Stimulated activated CD8-positive, alpha-beta memory T cell treated with anti-CD3 and anti-CD28 coated beads, Interleukin-2, amount 100 ng/mL, for 48 hours (primary cell): ENCODE data around the gene BTBD2.
A peak's percentile ranks its signal among the peaks of the same experiment; 100 is the strongest.
"Not testable (repeated sequence)": the region's sequence is repeated elsewhere in the genome, so short reads cannot be mapped to it uniquely, and the experiment has no call there.

Experiments
- DNase-seq, 2 donors: peaks; one replicate each; pipeline ENCODE4 v3.0.0-alpha.2; 2020; ENCODE audit warnings: low read depth in 2 of 2

BTBD2 gene

GRCh38 chr19:2014131-2014571 lies 1.4 kb downstream of the BTBD2 start:
- no peak for DNase-seq

DNA sequence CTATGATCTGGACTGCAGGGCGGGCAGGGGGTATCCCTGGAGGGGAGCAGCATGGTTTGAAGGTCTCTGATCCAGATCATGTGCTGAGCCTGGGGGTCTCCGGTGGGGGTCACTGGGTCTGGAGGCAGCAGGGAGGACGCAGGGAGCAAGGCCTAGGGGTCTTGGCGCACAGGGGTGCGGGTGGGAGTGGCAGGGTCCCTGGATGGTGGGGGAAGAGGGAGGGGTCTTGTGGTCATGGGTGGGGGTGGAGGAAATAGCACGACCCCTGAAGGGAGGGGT lies 1.9 kb downstream of the BTBD2 start:
- no peak for DNase-seq

GRCh38 chr19:2012941-2013682 lies 2.4 kb downstream of the BTBD2 start:
- no peak for DNase-seq

GRCh38 chr19:2011169-2011568 lies 4.3 kb downstream of the BTBD2 start:
- DNase-seq, result no peak

- DNase-seq, result no peak
Measured at GRCh38 chr19:2010135-2010668, 5.3 kb downstream of the BTBD2 start.

DNA sequence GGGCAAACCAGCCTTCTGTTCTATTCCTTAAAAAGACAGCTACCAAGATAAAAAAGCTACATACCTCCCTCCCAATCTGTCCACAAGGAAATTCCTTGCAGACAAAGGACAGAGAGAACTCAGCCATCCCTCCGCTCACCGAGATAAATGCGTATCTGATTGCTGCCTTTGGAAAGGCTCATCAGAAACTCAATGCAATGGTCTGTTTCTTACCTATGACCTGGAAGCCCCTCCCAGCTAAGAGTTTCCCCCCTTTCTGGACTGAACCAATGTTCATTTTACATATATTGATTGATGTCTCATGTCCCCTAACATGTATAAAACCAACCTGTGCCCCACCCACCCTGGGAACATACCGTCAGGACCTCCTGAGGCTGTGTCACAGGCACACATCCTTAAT lies 11.6 kb downstream of the BTBD2 start:
- DNase-seq, result no peak

DNA sequence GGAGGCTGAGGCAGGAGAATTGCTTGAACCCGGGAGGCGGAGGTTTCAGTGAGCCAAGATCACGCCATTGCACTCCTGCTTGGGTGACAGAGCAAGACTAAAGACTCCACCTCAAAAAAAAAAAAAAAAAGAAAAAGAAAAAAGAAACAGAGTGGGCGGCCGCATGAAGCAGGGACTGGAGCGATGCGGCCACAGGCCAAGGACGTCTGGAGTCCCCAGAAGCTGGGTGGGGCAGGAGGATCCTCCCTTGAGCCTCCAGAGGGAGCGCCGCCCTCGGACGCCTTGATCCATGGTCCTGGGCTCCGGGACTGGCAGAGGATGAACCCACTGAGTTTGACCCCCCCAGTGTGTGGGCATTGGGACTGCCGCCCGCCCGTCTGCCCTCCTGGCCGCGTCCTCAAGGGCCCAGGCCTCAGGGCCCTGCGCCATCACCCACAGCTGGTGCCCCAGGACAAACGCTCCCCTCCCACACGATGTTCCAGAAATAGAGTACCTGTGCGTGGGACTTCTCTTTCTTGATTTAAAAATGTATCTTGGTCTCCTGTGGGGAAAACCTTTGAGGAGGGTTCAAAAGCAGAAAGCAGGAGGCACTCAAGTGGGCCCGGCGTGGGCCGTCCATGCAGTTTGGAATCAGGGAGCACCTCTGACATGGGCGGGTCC lies 15.5 kb downstream of the BTBD2 start:
- no peak for DNase-seq

DNA sequence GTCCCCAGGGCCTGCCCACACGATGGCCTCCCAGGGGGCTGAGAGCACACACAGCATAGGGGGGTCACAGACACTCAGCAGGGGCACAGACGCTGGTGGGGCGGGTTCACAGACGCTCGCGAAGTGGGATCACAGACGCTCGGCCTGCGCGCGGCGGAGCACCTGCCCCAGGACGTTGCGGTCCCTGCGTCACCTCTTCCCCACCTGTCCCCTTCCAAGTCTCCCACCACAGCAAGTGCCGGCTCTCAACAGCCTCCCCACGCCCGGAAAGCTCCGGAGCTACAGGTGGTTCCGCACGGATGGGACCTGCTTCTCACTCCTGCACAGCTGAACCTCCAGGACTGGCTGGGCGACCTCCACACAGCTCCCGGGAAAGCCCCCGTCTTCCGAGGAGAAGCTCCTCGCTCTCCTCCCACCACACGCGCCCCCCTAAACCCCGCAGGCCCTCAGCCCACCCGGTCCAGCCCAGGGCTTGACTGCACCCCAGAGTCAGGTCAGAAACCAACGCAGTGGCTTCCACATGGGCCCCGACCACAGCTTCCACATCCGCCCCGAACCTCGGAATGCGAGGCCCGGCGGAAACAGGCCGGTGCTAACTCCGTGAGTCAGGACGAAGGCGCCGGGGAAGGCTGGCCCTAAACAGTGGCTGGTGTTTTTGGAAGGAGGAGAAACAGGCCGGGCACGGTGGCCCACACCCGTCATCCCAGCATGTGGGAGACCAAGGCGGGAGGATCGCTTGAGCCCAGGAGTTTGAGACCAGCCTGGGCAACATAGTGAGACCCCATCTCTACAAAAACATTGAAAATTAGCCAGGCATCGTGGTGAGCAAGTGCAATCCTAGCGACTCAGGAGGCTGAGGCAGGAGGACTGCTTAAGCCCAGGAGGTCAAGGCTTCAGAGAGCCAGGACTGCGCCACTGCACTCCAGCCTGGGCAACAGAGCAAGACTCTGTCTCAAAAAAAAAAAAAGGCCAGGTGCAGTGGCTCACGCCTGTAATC lies 16.5 kb downstream of the BTBD2 start:
- DNase-seq, result no peak

DNA sequence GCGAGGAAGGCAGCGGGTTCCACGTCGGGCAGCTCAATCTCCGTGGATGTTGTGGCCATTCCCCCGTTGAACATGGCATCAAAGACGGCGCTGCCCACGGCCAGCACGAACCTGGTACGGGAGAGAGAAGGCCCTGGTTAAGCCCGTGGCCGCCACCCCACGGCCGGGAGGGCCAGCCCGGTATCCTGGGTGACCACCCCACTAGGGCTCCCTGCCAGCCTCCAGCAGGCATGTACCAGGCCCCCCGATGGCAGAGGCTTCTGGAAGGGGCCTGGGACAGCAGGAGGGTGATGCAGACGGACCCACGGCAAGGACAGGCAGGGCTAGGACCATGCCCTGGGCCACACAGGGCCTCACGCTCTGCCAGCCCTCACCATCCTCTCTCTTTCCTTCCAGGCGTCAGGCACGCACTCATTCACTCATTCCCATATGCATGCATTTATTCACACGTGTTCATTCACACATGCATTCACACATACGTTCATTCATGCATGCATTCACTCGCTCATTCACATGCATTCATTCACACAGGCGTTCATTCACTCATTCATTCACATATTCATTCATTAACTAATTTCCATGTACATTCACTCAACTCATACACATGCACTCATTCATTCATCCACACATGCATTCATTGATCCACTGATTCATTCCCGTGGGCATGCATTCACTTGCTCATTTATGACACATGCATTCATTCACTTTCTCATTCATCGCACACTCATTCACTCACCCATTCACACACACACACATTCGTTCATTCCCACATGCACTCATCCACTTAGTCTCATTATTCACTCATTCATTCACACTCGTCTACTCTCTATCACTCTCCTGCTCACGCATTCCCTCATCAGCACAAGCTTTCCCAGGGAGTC lies 17.9 kb downstream of the BTBD2 start:
- no peak for DNase-seq

DNA sequence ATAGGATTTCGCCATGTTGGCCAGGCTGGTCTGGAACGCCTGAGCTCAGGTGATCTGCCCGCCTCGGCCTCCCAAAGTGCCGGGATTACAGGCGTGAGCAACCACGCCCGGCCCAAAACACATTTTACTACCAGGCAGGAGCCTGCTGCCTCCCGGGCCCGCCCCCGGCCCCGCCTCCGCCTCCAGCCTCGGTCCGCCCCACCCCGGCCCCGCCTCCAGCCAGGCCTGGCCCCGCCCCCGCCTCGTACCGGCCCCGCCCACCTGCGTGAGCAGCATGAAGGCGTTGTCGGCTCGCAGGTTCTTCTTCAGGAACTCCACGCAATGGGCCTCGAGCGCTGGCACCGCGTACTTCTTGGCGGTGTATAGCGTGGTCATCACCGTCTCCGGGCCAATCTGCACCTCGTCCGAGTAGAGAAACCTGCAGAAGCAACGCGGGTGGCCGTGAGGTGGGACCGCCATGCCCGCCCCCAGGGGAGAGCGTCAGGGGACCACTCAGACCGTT lies 22.7 kb downstream of the BTBD2 start:
- peak in 1 of 2 donors; percentile 31 for DNase-seq

GRCh38 chr19:1991018-1991913 lies 24.2 kb downstream of the BTBD2 start:
- no peak for DNase-seq

DNA sequence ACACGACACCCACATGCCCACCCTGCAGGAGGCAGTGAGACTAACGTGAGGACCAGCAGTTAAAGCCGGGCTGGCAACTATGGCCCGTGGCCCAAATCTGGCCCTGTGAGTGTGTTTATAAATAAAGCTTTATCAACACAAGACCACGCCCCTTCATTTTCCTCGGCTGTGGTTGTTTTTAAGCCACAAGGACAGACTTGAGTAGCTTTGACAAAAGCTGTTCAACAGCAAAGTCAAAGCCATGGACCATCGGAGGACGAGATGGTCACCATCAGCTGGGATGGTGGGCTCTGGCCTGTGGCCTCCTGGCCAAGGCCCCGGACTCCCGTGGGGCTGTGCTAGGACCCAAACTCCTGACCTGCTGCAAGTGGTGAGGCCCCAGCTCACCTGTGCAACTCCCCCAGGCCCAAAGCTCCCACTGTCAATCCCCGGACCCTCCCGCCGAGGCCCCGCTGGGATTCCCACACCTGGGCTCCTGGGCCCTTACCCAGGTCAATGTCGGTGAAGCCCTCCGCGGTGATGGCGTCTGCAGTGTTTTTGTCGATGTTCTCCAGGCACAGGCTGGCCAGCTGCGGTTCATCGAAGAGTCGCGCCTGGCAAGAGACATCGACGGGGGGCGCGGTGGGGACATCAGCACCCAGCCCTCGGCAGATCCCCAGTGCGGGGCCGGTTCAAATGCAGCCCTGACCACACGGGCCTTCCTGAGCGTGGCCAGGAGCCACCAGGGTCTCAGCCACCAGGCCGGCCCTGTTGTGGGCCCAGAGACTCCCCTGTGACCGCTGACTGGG lies 25.1 kb downstream of the BTBD2 start:
- no peak for DNase-seq

GRCh38 chr19:1989513-1990229 lies 25.8 kb downstream of the BTBD2 start:
- no peak for DNase-seq

DNA sequence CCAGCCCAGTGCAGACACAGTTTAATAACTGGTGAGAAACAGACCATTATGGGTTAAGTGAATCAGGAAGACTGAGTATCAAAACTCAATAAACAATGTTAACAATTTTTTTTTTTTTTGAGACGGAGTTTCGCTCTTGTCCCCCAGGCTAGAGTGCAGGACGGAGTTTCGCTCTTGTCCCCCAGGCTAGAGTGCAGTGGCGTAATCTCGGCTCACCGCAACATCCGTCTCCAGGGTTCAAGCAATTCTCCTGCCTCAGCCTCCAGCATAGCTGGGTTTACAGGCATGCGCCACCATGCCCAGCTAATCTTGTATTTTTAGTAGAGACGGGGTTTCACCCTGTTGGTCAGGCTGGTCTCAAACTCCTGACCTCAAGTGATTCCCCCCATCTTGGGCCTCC lies 27.1 kb downstream of the BTBD2 start:
- DNase-seq, result not testable (repeated sequence)

DNA sequence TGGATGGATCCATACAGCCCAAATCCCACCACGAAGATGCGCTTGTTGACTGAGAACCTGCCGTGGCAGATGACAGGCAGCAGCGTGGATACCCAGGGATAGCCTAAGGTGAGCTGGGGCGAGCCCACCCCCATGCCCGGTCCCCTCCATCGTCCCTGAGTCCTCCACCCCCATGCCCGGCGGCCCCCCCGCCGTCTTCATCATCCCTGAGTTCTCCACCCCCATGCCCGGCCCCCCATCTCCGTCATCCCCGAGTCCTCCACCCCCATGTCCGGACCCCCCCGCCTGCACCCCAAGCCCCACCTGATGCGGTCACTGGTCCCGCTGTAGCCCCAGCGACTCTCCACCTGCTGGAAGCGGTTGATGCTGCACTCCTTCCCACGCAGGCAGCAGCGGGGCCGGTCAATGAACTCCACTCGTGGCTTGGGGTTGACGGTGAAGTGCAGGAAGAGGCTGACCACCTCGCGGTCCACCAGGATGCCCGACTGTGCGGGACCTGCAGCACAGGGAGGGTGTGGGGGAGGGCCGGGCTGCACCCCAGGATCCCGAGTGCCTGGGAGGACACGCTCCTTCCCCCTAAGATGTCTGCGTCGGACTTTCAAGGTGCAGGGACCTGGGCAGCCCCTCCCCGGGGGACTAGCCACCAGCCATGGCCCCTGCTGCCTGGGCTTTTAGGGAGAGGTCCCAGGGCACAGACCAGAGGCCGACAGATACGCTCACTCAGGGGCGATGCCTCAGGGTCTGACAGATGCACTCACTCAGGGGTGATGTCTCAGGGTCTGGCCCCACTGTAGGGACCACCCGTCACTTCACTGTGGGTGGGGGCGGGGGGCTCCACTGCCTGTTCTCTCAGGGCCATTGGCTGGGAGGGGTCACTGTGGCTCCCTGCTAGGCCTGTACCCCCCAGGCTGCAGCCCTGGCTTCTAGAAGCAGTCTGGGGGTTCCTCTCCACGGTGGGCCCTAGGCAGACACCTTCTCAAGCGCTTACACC lies 28.0 kb downstream of the BTBD2 start:
- no peak for DNase-seq

DNA sequence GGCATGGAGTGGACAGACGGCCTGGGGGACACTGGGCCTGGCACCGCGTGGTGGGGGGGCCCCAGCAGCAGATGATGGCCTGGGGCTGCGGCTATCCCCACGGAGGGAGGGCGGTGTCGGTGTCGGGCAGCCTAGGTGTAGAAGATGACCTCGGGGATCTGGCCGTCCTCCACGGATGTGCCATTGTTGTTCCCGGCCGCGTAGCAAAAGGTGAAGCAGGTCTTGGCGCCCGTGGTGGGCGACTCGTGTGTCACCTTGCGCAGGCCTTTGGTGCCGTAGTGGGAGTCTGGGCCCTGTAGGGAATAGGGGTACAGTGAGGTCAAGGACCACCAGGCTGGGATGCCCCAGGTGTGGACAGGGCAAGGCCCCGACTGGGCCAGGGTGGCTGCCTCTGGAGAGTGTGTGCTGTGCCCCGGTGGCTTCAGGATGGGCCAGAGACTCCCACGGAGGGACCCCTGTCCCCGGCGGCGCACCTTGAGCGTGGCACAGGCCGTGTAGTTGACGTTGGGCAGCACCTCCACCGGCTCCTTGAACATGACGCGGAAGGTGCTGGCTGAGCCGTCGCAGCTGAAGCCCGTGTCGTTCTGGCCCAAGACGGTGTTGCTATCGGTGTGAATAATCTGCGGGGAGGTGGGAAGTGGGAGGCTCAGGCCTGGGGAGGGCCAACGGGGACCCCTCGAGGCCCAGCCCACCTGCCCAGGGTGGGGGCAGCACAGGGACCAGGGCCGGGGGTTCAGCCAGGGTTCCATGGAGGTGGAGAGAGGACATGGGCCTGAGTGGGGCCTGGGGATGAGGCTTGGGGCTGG lies 29.0 kb downstream of the BTBD2 start:
- DNase-seq, result no peak
